SK-N-SH (cell line): Measurements from ENCODE around the gene ARHGEF26. TPM values are rescaled to one million over a fixed set of nuclear protein-coding genes. Genes with fewer than 3 reads are reported as not detected.

Source experiments
- CTCF ChIA-PET: fragments of 300-600, 350-600 bp; formaldehyde crosslinking; extraction: SDS; loops from one replicate; lab custom pipeline; 2021; lab: Yijun Ruan, JAX
- POLR2A ChIA-PET: fragments of 350-600 bp; sonication (Branson Sonifier 250); formaldehyde crosslinking; extraction: SDS; loops from one replicate; lab custom pipeline; 2020; ENCODE audit warnings: antibody characterized with exemption, inconsistent platforms; lab: Yijun Ruan, JAX
- DNase-seq: peaks from one replicate; pipeline ENCODE4 v3.0.0; 2012
- H2AFZ ChIP-seq: fragments of 200-600 bp; sonication (generic); 2 replicates; pipeline ENCODE4 v1.8.1; 2016; ENCODE audit warnings: antibody characterized with exemption, mild to moderate bottlenecking, low read depth
- H3F3A ChIP-seq: fragments of 200-600 bp; sonication (generic); replicated peaks from 2 replicates; pipeline ENCODE3; 2016; ENCODE audit warnings: antibody characterized with exemption, mild to moderate bottlenecking; ENCODE audit not compliant: insufficient read depth
- H3K27ac ChIP-seq, 2 experiments: fragments of 200-500 bp in 1 of 2; fragments of 200-600 bp in 1 of 2; sonication (Bioruptor generic) in 1 of 2; sonication (generic), shearing (Covaris generic) in 1 of 2; 2 replicates each; pipeline versions ENCODE4 v1.5.1 to v1.6.1; 2014 to 2016; ENCODE audit warnings: low read depth in 2 of 2, inconsistent platforms in 1 of 2, low read length in 1 of 2, mild to moderate bottlenecking in 1 of 2, mixed read lengths in 1 of 2
- H3K27me3 ChIP-seq: fragments of 200-600 bp; sonication (generic), shearing (Covaris generic); 2 replicates; pipeline ENCODE4 v1.6.1; 2016; ENCODE audit warnings: mixed run types; ENCODE audit not compliant: insufficient read depth
- H3K36me3 ChIP-seq, 2 experiments: fragments of 200-500 bp in 1 of 2; fragments of 200-600 bp in 1 of 2; sonication (Bioruptor generic) in 1 of 2; sonication (generic) in 1 of 2; replicated peaks in 1 of 2; 2 replicates each; pipeline versions ENCODE3 to v1.5.1; 2014 to 2016; ENCODE audit warnings: low read length in 1 of 2, mild to moderate bottlenecking in 1 of 2; ENCODE audit not compliant: insufficient read depth in 2 of 2, control insufficient read depth in 1 of 2
- H3K4me1 ChIP-seq, 2 experiments: fragments of 200-500 bp in 1 of 2; fragments of 200-600 bp in 1 of 2; sonication (Bioruptor generic) in 1 of 2; sonication (generic), shearing (Covaris generic) in 1 of 2; 2 replicates each; pipeline versions ENCODE4 v1.5.1 to v1.6.1; 2014 to 2016; ENCODE audit warnings: low read depth in 1 of 2, low read length in 1 of 2, mixed run types in 1 of 2; ENCODE audit not compliant: insufficient read depth in 2 of 2, control insufficient read depth in 1 of 2
- H3K4me2 ChIP-seq: fragments of 200-600 bp; sonication (generic), shearing (Covaris generic); 2 replicates; pipeline ENCODE4 v1.6.1; 2017; ENCODE audit warnings: mixed run types
- H3K4me3 ChIP-seq, 2 experiments: fragments of 200-500 bp in 1 of 2; fragments of 200-600 bp in 1 of 2; sonication (Bioruptor generic) in 1 of 2; sonication (generic), shearing (Covaris generic) in 1 of 2; 2 replicates each; pipeline versions ENCODE4 v1.5.1 to v1.8.1; 2014 to 2016; ENCODE audit warnings: low read depth in 2 of 2, inconsistent platforms in 1 of 2, low read length in 1 of 2, mild to moderate bottlenecking in 1 of 2, mixed read lengths in 1 of 2, moderate library complexity in 1 of 2
- H3K79me2 ChIP-seq: fragments of 200-600 bp; sonication (generic); 2 replicates; pipeline ENCODE4 v1.8.1; 2017; ENCODE audit warnings: mild to moderate bottlenecking; ENCODE audit not compliant: insufficient read depth
- H3K9ac ChIP-seq: fragments of 200-600 bp; sonication (generic); 2 replicates; pipeline ENCODE4 v1.6.1; 2017; ENCODE audit warnings: mixed run types
- H3K9me2 ChIP-seq: fragments of 200-600 bp; sonication (generic); 2 replicates; pipeline ENCODE4 v1.6.1; 2017; ENCODE audit warnings: mixed run types
- H3K9me3 ChIP-seq: fragments of 200-600 bp; sonication (generic); 2 replicates; pipeline ENCODE4 v1.6.1; 2017; ENCODE audit warnings: mixed run types, mild to moderate bottlenecking, moderate library complexity
- H4K20me1 ChIP-seq: fragments of 200-600 bp; sonication (generic); 2 replicates; pipeline ENCODE4 v1.6.1; 2017; ENCODE audit warnings: mild to moderate bottlenecking, mixed run types; ENCODE audit not compliant: insufficient read depth
- ELF1 ChIP-seq: IDR thresholded peaks from 2 replicates; pipeline ENCODE4 v1.4.0; 2012
- EP300 ChIP-seq, 2 experiments: IDR thresholded peaks; 2 replicates each; pipeline versions ENCODE4 v1.4.0 to v1.6.1; 2012; ENCODE audit warnings: borderline replicate concordance in 1 of 2, low read depth in 1 of 2, low read length in 1 of 2
- EZH2phosphoT487 ChIP-seq: fragments of 200-600 bp; sonication (generic); IDR thresholded peaks from 2 replicates; pipeline ENCODE4 v1.6.1; 2017; ENCODE audit warnings: low read depth, mixed run types, mild to moderate bottlenecking, antibody characterized with exemption, moderate library complexity, borderline replicate concordance
- FOSL2 ChIP-seq: IDR thresholded peaks from 2 replicates; pipeline ENCODE4 v1.4.0; 2012; ENCODE audit warnings: low read depth, mild to moderate bottlenecking, moderate library complexity, borderline replicate concordance
- FOXJ3 ChIP-seq: sonication (generic); formaldehyde crosslinking; IDR thresholded peaks from 2 replicates; pipeline ENCODE4 v1.5.1; 2020; ENCODE audit warnings: mild to moderate bottlenecking, missing genetic modification reagents
- FOXM1 ChIP-seq: IDR thresholded peaks from 2 replicates; pipeline ENCODE4 v1.4.0; 2012; ENCODE audit warnings: low read depth, mild to moderate bottlenecking
- GATA2 ChIP-seq: sonication (generic); formaldehyde crosslinking; IDR thresholded peaks from 2 replicates; pipeline ENCODE4 v1.5.0; 2020; ENCODE audit warnings: mild to moderate bottlenecking, missing genetic modification reagents
- JUND ChIP-seq: IDR thresholded peaks from 2 replicates; pipeline ENCODE4 v1.4.0; 2012
- MXI1 ChIP-seq: IDR thresholded peaks from 2 replicates; pipeline ENCODE4 v1.6.1; 2012; ENCODE audit warnings: mild to moderate bottlenecking, low read depth, low read length, improper control_type of control experiment
- NRF1 ChIP-seq: IDR thresholded peaks from 2 replicates; pipeline ENCODE4 v1.6.1; 2012; ENCODE audit warnings: low read depth, mild to moderate bottlenecking, low read length
- POLR2AphosphoS5 ChIP-seq: IDR thresholded peaks from 2 replicates; pipeline ENCODE4 v1.6.1; 2012; ENCODE audit warnings: low read depth, low read length
- RAD21 ChIP-seq: IDR thresholded peaks from 2 replicates; pipeline ENCODE4 v1.6.1; 2012; ENCODE audit warnings: mild to moderate bottlenecking, low read length
- REST ChIP-seq: IDR thresholded peaks from 2 replicates; pipeline ENCODE4 v1.6.1; 2012; ENCODE audit warnings: mild to moderate bottlenecking, low read depth, low read length, moderate library complexity
- RFX5 ChIP-seq: IDR thresholded peaks from 2 replicates; pipeline ENCODE4 v1.6.1; 2012; ENCODE audit warnings: mild to moderate bottlenecking, improper control_type of control experiment, low read length
- SIN3A ChIP-seq: IDR thresholded peaks from 2 replicates; pipeline ENCODE4 v1.6.1; 2012; ENCODE audit warnings: low read depth, mild to moderate bottlenecking, low read length, moderate library complexity, borderline replicate concordance
- SMC3 ChIP-seq: IDR thresholded peaks from 2 replicates; pipeline ENCODE4 v1.6.1; 2012; ENCODE audit warnings: low read depth, low read length, improper control_type of control experiment
- TAF1 ChIP-seq: IDR thresholded peaks from 2 replicates; pipeline ENCODE4 v1.6.1; 2012; ENCODE audit warnings: low read depth, mild to moderate bottlenecking, low read length, moderate library complexity, borderline replicate concordance
- USF2 ChIP-seq: fragments of 150-350 bp; IDR thresholded peaks from 2 replicates; pipeline ENCODE4 v1.6.1; 2017; ENCODE audit warnings: antibody characterized with exemption, low read length, low read depth, borderline replicate concordance
- YY1 ChIP-seq: IDR thresholded peaks from 2 replicates; pipeline ENCODE4 v1.4.0; 2012; ENCODE audit warnings: low read depth, mild to moderate bottlenecking
- WGBS: methylation state at CpG from one replicate; pipeline ENCODE4 v1.1.6; 2017; ENCODE audit warnings: low lambda C conversion rate; 5-methylcytosine and 5-hydroxymethylcytosine counted together
- polyA plus RNA-seq, 3 experiments: library from polyadenylated mRNA; depleted of rRNA; stranded (reverse); fragments of >200 nt; gene quantifications; 2 replicates each; pipeline ENCODE4 v1.2.3, GENCODE V29; 2012

Gene ARHGEF26
- polyA plus RNA-seq, 1 of the 3 experiments (the other 2 are of a cell fraction): 1.2 TPM

GRCh38 chr3:154148541-154148940 lies 27.4 kb downstream of the ARHGEF26 start:
- H3K36me3 ChIP-seq: no peaks in the 10 kb centered on the region
- POLR2A ChIA-PET: no interaction called here
- CTCF ChIA-PET: no interaction called here
- no peaks in the 10 kb centered on the region for H3K9me2 ChIP-seq
- H3K4me3 ChIP-seq: no peak overlapping the region
- H3F3A ChIP-seq: peaks cover 4% of the 10 kb centered on the region
- no peak overlapping the region for H3K9ac ChIP-seq
- H3K27me3 ChIP-seq: no peaks in the 10 kb centered on the region
- no peaks in the 10 kb centered on the region for H3K9me3 ChIP-seq
- 88% methylated on average over 1 of the region's 1 CpG for WGBS
- H3K4me1 ChIP-seq: no peaks in the 10 kb centered on the region; a peak in 1 of 4 replicates
- TF ChIP-seq FOXJ3 (CRISPR knock-in tag) (no peak), GATA2 (CRISPR knock-in tag) (no peak), FOXM1 (no peak), SIN3A (no peak), RAD21 (no peak), POLR2AphosphoS5 (no peak), NRF1 (no peak), SMC3 (no peak), ELF1 (no peak), FOSL2 (no peak), MXI1 (no peak), TAF1 (no peak), RFX5 (no peak), REST (no peak), EP300 (IDR thresholded peaks at IDR 0.05; ENCODE audit: borderline replicate concordance in 1 of 2, low read depth in 1 of 2, low read length in 1 of 2) (no peak), YY1 (no peak), JUND (no peak)
- TF ChIP-seq, all 33 proteins: peak for 0
- H2AFZ ChIP-seq: no peak overlapping the region
- DNase-seq: no peak
- H3K27ac ChIP-seq: no peak overlapping the region
- H3K4me2 ChIP-seq: no peak overlapping the region
- no peaks in the 10 kb centered on the region for H3K79me2 ChIP-seq
- no peaks in the 10 kb centered on the region for H4K20me1 ChIP-seq

GRCh38 chr3:154149286-154149685 lies 28.1 kb downstream of the ARHGEF26 start:
- peaks cover 4% of the 10 kb centered on the region for H3F3A ChIP-seq
- WGBS: 85% methylated on average over 4 of the region's 4 CpGs
- no peaks in the 10 kb centered on the region for H3K9me3 ChIP-seq
- H3K36me3 ChIP-seq: no peaks in the 10 kb centered on the region
- H3K4me3 ChIP-seq: no peak overlapping the region
- no peaks in the 10 kb centered on the region for H3K79me2 ChIP-seq
- TF ChIP-seq FOSL2 (no peak), GATA2 (CRISPR knock-in tag) (no peak), USF2 (no peak), EZH2phosphoT487 (no peak), REST (no peak), MXI1 (no peak)
- ChIA-PET CTCF (no interaction called here), POLR2A (no interaction called here)
- H3K27ac ChIP-seq: no peak overlapping the region
- H3K9me2 ChIP-seq: no peaks in the 10 kb centered on the region
- no peaks in the 10 kb centered on the region for H4K20me1 ChIP-seq
- DNase-seq: no peak
- H3K4me2 ChIP-seq: no peak overlapping the region
- H2AFZ ChIP-seq: no peak overlapping the region
- no peaks in the 10 kb centered on the region; a peak in 1 of 4 replicates for H3K4me1 ChIP-seq
- no peaks in the 10 kb centered on the region for H3K27me3 ChIP-seq
- H3K9ac ChIP-seq: no peak overlapping the region
